NCI-H345 treated with DMSO at 0.1 percent for 48 hours (cell line): ENCODE data around the gene OR13D1.
A peak's percentile ranks its signal among the peaks of the same experiment; 100 is the strongest.
"Not testable (repeated sequence)": the region's sequence is repeated elsewhere in the genome, so short reads cannot be mapped to it uniquely, and the experiment has no call there.

ENCODE experiments used
- DNase-seq: peaks from one replicate; lab custom pipeline; 2025; ENCODE audit not compliant: unreplicated experiment; lab: John Stamatoyannopoulos, UW

The OR13D1 gene

DNA sequence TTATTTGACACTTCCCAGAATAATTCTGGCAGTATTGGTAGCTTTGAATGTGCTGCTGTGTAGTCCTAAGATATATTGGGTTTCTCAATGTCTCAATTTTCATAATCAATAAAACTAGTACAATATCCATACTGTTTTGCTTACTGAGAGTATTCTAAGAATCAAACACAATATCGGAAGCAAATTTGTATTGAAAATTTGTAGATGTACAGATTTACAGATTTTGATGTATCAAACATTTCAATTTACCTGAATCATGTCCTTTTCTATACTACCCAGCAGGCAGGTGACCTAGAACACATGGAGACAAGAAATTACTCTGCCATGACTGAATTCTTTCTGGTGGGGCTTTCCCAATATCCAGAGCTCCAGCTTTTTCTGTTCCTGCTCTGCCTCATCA lies at the start of gene OR13D1:
Gene OR13D1, plus strand, starts transcription at position 301 of the 400 bp plus-strand sequence. Its CDS starts 0 bp downstream, at position 301.
- DNase-seq: no peak

DNA sequence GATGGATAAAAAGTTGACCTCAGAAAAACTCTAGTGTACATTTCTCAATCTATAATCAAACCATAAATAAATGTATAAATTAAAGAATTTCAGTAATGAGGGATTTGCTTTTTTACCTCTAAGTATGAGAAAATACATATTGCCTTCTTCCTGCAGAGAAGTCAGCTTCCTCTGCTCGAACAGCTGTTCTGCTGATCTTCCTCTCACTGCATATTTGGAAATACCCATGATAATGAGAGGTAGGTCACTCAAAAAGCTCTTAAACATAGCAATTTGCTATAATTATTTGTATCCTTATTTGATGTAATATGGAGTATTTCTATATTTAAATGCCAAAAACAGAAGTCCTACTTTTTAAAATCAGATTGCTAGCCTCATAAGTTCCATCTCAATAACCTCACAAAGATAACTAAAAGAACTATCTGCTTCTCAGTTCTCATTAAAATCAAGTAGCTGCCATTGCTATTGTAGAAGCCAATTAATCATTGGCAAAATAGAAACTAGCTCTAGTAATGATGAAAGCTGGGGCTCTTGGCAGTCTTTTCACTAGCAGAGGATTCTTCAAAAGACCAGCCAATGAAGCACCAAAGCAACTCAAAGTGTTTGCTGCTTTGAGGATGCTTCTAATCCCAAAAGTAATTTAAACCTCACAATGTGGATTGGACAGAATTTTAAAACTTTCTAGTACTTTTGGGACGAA lies 35.7 kb upstream of the OR13D1 start:
- DNase-seq: no peak

DNA sequence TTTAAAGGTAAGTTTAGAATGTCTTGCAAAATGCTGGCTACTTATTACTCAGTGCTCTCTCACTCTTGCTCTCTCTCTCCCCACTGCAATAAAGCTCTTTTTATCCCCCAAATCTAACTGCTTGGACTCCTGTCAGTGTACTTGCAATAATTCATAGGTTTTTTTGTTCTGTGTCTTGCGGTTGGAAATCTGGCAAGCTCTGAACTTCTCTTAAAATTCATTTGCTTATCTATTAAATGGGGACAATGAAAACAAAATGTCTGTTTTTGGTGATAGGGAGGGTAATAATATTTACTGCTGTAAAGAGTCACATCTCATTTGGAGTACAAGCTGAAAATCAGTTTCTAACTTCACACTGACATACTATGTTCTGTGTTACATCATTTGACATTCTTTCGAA lies 18.7 kb upstream of the OR13D1 start:
- DNase-seq: no peak

- DNase-seq: peak; percentile 42
Measured at GRCh38 chr9:104682642-104683041, 11.7 kb upstream of the OR13D1 start.

GRCh38 chr9:104686081-104686480 lies 8.2 kb upstream of the OR13D1 start:
- DNase-seq: no peak

DNA sequence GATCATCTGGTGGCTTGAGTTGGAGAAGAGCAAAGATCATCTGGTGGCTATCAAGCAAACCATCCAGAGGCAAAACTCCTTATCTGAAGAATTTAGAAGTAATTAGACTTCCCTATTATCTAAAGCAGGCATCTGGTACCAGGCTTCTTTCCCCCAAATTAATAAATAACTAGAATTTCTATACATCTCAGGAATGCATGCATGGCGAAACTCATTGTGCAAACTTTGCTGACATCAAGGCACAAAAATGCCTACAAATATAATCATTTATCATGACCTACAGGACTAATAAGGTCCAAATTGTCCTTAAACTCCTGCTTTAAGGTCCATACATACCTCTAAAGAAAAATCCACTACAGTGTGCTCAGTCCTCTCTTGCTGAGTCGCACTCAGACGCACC lies 6.0 kb downstream of the OR13D1 start:
- no peak for DNase-seq

DNA sequence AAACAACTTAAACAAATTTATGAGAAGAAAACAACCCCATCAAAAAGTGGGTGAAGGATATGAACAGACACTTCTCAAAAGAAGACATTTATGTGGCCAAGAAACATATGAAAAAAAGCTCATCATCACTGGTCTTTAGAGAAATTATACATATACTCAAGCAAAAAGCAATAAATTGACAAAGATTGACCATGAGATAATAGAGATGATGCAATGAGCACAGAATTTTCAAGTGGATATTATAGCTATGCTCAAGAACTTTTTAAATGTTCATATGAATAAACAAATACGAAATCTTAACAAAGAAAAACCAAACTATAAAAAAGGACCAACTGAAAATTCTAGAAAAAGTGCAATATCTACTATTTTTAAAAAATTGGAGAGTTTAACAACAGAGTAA lies 14.4 kb downstream of the OR13D1 start:
- DNase-seq: not testable (repeated sequence)

GRCh38 chr9:104711604-104712003 lies 17.3 kb downstream of the OR13D1 start:
- DNase-seq: no peak

- DNase-seq: peak; percentile 6
Measured at GRCh38 chr9:104725014-104725413, 30.7 kb downstream of the OR13D1 start.

- DNase-seq: no peak
Measured at GRCh38 chr9:104738452-104738851, 44.1 kb downstream of the OR13D1 start.

- no peak for DNase-seq
Measured at GRCh38 chr9:104740621-104741020, 46.3 kb downstream of the OR13D1 start.

- peak; percentile 54 for DNase-seq
Measured at GRCh38 chr9:104743376-104743985, 49.2 kb downstream of the OR13D1 start.
